Left ventricle myocardium inferior (tissue), 1 donor: ENCODE measurements around the gene PHYKPL. TPM values are rescaled to one million over a fixed set of nuclear protein-coding genes. Genes with fewer than 3 reads are reported as not detected.

ENCODE experiments used
- DNase-seq: peaks from one replicate; pipeline ENCODE4 v3.0.0-alpha.2; 2020
- H3K27ac ChIP-seq: fragments of 200-600 bp; replicated peaks from 2 replicates; pipeline ENCODE4 v1.8.0; 2021
- H3K27me3 ChIP-seq: fragments of 200-600 bp; 2 replicates; pipeline ENCODE4 v1.8.0; 2021; ENCODE audit warnings: low read depth
- H3K36me3 ChIP-seq: fragments of 200-600 bp; 2 replicates; pipeline ENCODE4 v1.8.0; 2021
- H3K4me1 ChIP-seq: fragments of 200-600 bp; 2 replicates; pipeline ENCODE4 v1.8.0; 2021
- H3K4me3 ChIP-seq: fragments of 200-600 bp; 2 replicates; pipeline ENCODE4 v1.8.0; 2021; ENCODE audit warnings: mild to moderate bottlenecking, moderate library complexity
- H3K9me3 ChIP-seq: fragments of 200-600 bp; replicated peaks from 2 replicates; pipeline ENCODE4 v1.8.0; 2021
- CTCF ChIP-seq: fragments of 200-600 bp; IDR thresholded peaks from 2 replicates; pipeline ENCODE4 v1.8.0; 2021; ENCODE audit warnings: antibody characterized with exemption, mild to moderate bottlenecking, borderline replicate concordance
- intact Hi-C: fragments of 100-400 bp; cut with micrococcal nuclease; formaldehyde crosslinking; loops from one replicate; pipeline ENCODE4 v1.11.0; 2022
- total RNA-seq: library from RNA; stranded (reverse); fragmentation: NEBNext Ultra II Directional; extraction: Animal tissue kit (Norgen Biotek cat#: 25700); gene quantifications from one replicate; pipeline ENCODE4 v1.2.1, GENCODE V29; 2021
- donor health status: DM: no; HTN: yes; CAD: no; lungs with severe emphysema.

Gene PHYKPL
- total RNA-seq, 1 donor from 2014 or later: 34.0 TPM

- no peak for DNase-seq
- intact Hi-C loops: no loop called here
Observed at GRCh38 chr5:178279026-178279722, 46.6 kb upstream of the PHYKPL start.

GRCh38 chr5:178278358-178279023, 45.9 kb upstream of the PHYKPL start:
- no peak for TF ChIP-seq CTCF
- Histone ChIP-seq H3K27me3 (peaks cover 24% of the 10 kb centered on the region), H3K9me3 (peaks cover 9% of the 10 kb centered on the region), H3K4me3 (no peak overlapping the region), H3K27ac (no peak overlapping the region), H3K36me3 (no peaks in the 10 kb centered on the region), H3K4me1 (peaks cover 8% of the 10 kb centered on the region)
- intact Hi-C loops: no loop called here
- DNase-seq: no peak

More at GRCh38 chr5:178279026-178279722, 46.6 kb upstream of the PHYKPL start:
- H3K27me3 ChIP-seq: peaks cover 24% of the 10 kb centered on the region
- peaks cover 16% of the 10 kb centered on the region for H3K9me3 ChIP-seq
- no peaks in the 10 kb centered on the region for H3K36me3 ChIP-seq
- no peak for TF ChIP-seq CTCF
- peaks cover 8% of the 10 kb centered on the region for H3K4me1 ChIP-seq
- no peak overlapping the region for H3K4me3 ChIP-seq
- H3K27ac ChIP-seq: no peak overlapping the region

- Histone ChIP-seq H3K4me1 (peaks cover 8% of the 10 kb centered on the region), H3K36me3 (no peaks in the 10 kb centered on the region), H3K27me3 (peaks cover 24% of the 10 kb centered on the region), H3K4me3 (no peak overlapping the region), H3K27ac (no peak overlapping the region), H3K9me3 (peaks cover 8% of the 10 kb centered on the region)
- intact Hi-C loops: no loop called here
- no peak for DNase-seq
- no peak for TF ChIP-seq CTCF
Observed at GRCh38 chr5:178277866-178278265, 45.3 kb upstream of the PHYKPL start.

- intact Hi-C loops: no loop called here
- TF ChIP-seq CTCF: no peak
Observed at GRCh38 chr5:178277346-178277745, 44.7 kb upstream of the PHYKPL start.

GRCh38 chr5:178274781-178275537, 42.4 kb upstream of the PHYKPL start:
- Histone ChIP-seq H3K27ac (no peak overlapping the region), H3K4me1 (peaks cover 4% of the 10 kb centered on the region), H3K36me3 (no peaks in the 10 kb centered on the region), H3K9me3 (peaks cover 8% of the 10 kb centered on the region), H3K4me3 (no peak overlapping the region), H3K27me3 (peaks cover 24% of the 10 kb centered on the region)
- DNase-seq: no peak
- intact Hi-C loops: no loop called here
- TF ChIP-seq CTCF: no peak

More at GRCh38 chr5:178277346-178277745, 44.7 kb upstream of the PHYKPL start:
- H3K27me3 ChIP-seq: peaks cover 24% of the 10 kb centered on the region
- peaks cover 8% of the 10 kb centered on the region for H3K9me3 ChIP-seq
- H3K27ac ChIP-seq: no peak overlapping the region
- H3K36me3 ChIP-seq: no peaks in the 10 kb centered on the region
- no peak for DNase-seq
- peaks cover 8% of the 10 kb centered on the region for H3K4me1 ChIP-seq
- no peak overlapping the region for H3K4me3 ChIP-seq
